ENCODE results near the gene CHFR.
"Not testable (repeated sequence)": the region's sequence is repeated elsewhere in the genome, so short reads cannot be mapped to it uniquely, and the experiment has no call there.

Gene CHFR

DNA sequence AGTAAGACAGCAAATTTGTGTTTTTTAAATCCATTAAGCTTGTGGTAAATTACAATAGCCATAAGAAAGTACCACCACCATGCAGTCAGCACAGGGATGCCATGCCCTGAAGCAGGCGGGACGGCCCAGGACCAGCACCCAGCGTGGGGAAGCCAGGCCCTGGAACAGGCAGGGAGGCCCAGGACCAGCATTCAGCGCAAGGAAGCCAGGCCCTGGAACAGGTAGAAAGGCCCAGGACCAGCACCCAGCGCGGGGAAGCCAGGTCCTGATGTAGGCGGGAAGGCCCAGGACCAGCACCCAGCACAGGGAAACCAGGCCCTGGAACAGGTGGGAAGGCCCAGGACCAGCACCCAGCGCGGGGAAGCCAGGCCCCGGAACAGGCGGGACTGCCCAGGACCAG, 13.2 kb downstream of the CHFR start:
- WGBS (ENCODE audit: insufficient coverage, insufficient read length), result no CpG with 5 or more reads among the region's 11 CpGs
- H3K9me3 ChIP-seq (ENCODE audit: control insufficient read depth, insufficient read depth, low read length), result no peaks in the 10 kb centered on the region
- H3K36me3 ChIP-seq (ENCODE audit: control insufficient read depth, insufficient read depth, low read length), result peaks cover 14% of the 10 kb centered on the region
- H3K4me3 ChIP-seq (ENCODE audit: low read length), result no peak overlapping the region
- H3K4me1 ChIP-seq (ENCODE audit: control insufficient read depth, insufficient read depth, low read length), result no peaks in the 10 kb centered on the region; the same call in 1 of the 2 replicates
- H3K27me3 ChIP-seq (ENCODE audit: control insufficient read depth, insufficient read depth, low read length), result no peaks in the 10 kb centered on the region
- DNase-seq (ENCODE audit: low read depth, low spot score), result no peak
- no peak overlapping the region for H3K27ac ChIP-seq (ENCODE audit: low read length)

GRCh38 chr12:132873724-132874123, 13.7 kb downstream of the CHFR start:
- WGBS (ENCODE audit: insufficient coverage, insufficient read length), result no CpG with 5 or more reads among the region's 10 CpGs
- DNase-seq (ENCODE audit: low read depth, low spot score), result no peak
- H3K27ac ChIP-seq (ENCODE audit: low read length), result no peak overlapping the region
- H3K4me3 ChIP-seq (ENCODE audit: low read length), result no peak overlapping the region
- no peaks in the 10 kb centered on the region for H3K9me3 ChIP-seq (ENCODE audit: control insufficient read depth, insufficient read depth, low read length)
- no peaks in the 10 kb centered on the region; the same call in 1 of the 2 replicates for H3K4me1 ChIP-seq (ENCODE audit: control insufficient read depth, insufficient read depth, low read length)
- no peaks in the 10 kb centered on the region for H3K27me3 ChIP-seq (ENCODE audit: control insufficient read depth, insufficient read depth, low read length)
- peaks cover 14% of the 10 kb centered on the region for H3K36me3 ChIP-seq (ENCODE audit: control insufficient read depth, insufficient read depth, low read length)

GRCh38 chr12:132872975-132873421, 14.4 kb downstream of the CHFR start:
- Histone ChIP-seq H3K4me3 (ENCODE audit: low read length) (no peak overlapping the region), H3K36me3 (ENCODE audit: control insufficient read depth, insufficient read depth, low read length) (peaks cover 14% of the 10 kb centered on the region), H3K4me1 (ENCODE audit: control insufficient read depth, insufficient read depth, low read length) (no peaks in the 10 kb centered on the region; the same call in 1 of the 2 replicates), H3K27ac (ENCODE audit: low read length) (no peak overlapping the region), H3K27me3 (ENCODE audit: control insufficient read depth, insufficient read depth, low read length) (no peaks in the 10 kb centered on the region), H3K9me3 (ENCODE audit: control insufficient read depth, insufficient read depth, low read length) (no peaks in the 10 kb centered on the region)
- DNase-seq (ENCODE audit: low read depth, low spot score), result no peak
- no CpG with 5 or more reads among the region's 12 CpGs for WGBS (ENCODE audit: insufficient coverage, insufficient read length)

DNA sequence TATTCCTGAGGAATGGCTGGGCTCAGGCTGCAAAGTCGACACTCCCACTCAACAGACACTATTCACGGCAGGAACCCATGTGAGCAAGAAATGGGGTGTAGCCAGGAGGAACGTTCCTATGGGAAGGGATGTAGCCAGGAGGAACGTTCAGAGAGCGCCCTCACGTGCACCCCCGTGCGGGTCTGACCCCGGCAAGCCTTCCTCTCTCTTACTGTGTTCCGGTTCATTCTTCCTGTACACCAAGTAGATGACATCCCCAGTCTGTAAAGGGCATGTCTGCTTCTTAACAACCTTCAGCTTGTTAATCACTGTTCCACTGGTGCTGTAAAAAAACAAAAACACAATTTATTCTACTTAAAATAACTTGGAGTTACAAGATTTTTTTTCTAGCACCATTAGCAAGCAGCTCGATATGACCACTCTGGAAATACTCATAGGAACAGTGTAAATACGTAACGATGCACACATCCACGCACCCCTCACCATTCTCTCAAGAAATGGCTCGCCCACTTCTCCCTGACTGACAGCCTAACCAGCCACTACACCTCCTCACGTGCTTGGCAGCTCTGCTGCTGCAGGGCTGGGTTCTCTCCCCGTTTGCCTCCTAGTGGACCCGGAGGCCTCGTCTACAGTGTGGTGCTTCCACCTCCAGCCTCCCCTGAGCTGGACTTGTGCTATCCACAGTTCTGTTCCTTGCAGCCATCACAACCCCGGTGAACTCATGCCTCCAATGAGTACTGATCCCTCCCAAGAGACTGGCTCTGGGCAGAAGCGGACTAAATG, 15.1 kb downstream of the CHFR start:
- no peak overlapping the region for H3K4me3 ChIP-seq (ENCODE audit: low read length)
- no peaks in the 10 kb centered on the region for H3K27me3 ChIP-seq (ENCODE audit: control insufficient read depth, insufficient read depth, low read length)
- H3K9me3 ChIP-seq (ENCODE audit: control insufficient read depth, insufficient read depth, low read length), result no peaks in the 10 kb centered on the region
- WGBS (ENCODE audit: insufficient coverage, insufficient read length), result no CpG with 5 or more reads among the region's 21 CpGs
- no peak overlapping the region for H3K27ac ChIP-seq (ENCODE audit: low read length)
- DNase-seq (ENCODE audit: low read depth, low spot score), result no peak
- no peaks in the 10 kb centered on the region; the same call in 1 of the 2 replicates for H3K4me1 ChIP-seq (ENCODE audit: control insufficient read depth, insufficient read depth, low read length)
- H3K36me3 ChIP-seq (ENCODE audit: control insufficient read depth, insufficient read depth, low read length), result peaks cover 14% of the 10 kb centered on the region

GRCh38 chr12:132869551-132869950, 17.9 kb downstream of the CHFR start:
- H3K36me3 ChIP-seq (ENCODE audit: control insufficient read depth, insufficient read depth, low read length), result peaks cover 13% of the 10 kb centered on the region
- no peak for DNase-seq (ENCODE audit: low read depth, low spot score)
- H3K9me3 ChIP-seq (ENCODE audit: control insufficient read depth, insufficient read depth, low read length), result no peaks in the 10 kb centered on the region
- no peak overlapping the region for H3K4me3 ChIP-seq (ENCODE audit: low read length)
- no peaks in the 10 kb centered on the region; the same call in 1 of the 2 replicates for H3K4me1 ChIP-seq (ENCODE audit: control insufficient read depth, insufficient read depth, low read length)
- H3K27ac ChIP-seq (ENCODE audit: low read length), result no peak overlapping the region
- WGBS (ENCODE audit: insufficient coverage, insufficient read length), result no CpG with 5 or more reads among the region's 14 CpGs
- H3K27me3 ChIP-seq (ENCODE audit: control insufficient read depth, insufficient read depth, low read length), result no peaks in the 10 kb centered on the region

GRCh38 chr12:132866251-132866828, 21.1 kb downstream of the CHFR start:
- no peak overlapping the region for H3K4me3 ChIP-seq (ENCODE audit: low read length)
- no peaks in the 10 kb centered on the region for H3K4me1 ChIP-seq (ENCODE audit: control insufficient read depth, insufficient read depth, low read length)
- no peak overlapping the region for H3K27ac ChIP-seq (ENCODE audit: low read length)
- no peaks in the 10 kb centered on the region for H3K27me3 ChIP-seq (ENCODE audit: control insufficient read depth, insufficient read depth, low read length)
- no CpG with 5 or more reads among the region's 14 CpGs for WGBS (ENCODE audit: insufficient coverage, insufficient read length)
- H3K36me3 ChIP-seq (ENCODE audit: control insufficient read depth, insufficient read depth, low read length), result peaks cover 6% of the 10 kb centered on the region; the same call in 1 of the 2 replicates
- no peak for DNase-seq (ENCODE audit: low read depth, low spot score)
- H3K9me3 ChIP-seq (ENCODE audit: control insufficient read depth, insufficient read depth, low read length), result no peaks in the 10 kb centered on the region

DNA sequence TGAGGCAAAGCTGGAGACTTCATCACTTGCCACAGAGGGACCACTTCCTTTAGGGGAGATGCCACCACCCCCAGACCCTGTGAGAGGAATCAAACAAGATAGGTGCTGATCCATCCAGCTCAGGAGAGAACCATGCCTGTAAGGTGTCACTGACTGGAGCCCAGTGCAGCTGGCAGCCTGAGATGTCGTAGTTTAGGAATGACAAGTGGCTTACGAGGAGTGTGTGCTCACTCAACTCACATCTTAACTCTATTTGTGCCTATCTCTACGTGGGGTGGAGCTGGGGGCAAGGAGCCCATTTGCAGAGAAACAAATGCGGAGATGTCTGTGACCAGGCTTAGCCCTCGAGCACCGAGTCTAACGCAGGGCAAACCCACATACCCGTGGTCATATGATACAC, 25.8 kb downstream of the CHFR start:
- Histone ChIP-seq H3K27me3 (ENCODE audit: control insufficient read depth, insufficient read depth, low read length) (no peaks in the 10 kb centered on the region), H3K4me3 (ENCODE audit: low read length) (no peak overlapping the region), H3K4me1 (ENCODE audit: control insufficient read depth, insufficient read depth, low read length) (no peaks in the 10 kb centered on the region), H3K36me3 (ENCODE audit: control insufficient read depth, insufficient read depth, low read length) (peaks cover 24% of the 10 kb centered on the region), H3K9me3 (ENCODE audit: control insufficient read depth, insufficient read depth, low read length) (no peaks in the 10 kb centered on the region), H3K27ac (ENCODE audit: low read length) (no peak overlapping the region)
- no CpG with 5 or more reads among the region's 8 CpGs for WGBS (ENCODE audit: insufficient coverage, insufficient read length)
- no peak for DNase-seq (ENCODE audit: low read depth, low spot score)

GRCh38 chr12:132858718-132859266, 28.6 kb downstream of the CHFR start:
- Histone ChIP-seq H3K4me3 (ENCODE audit: low read length) (no peak overlapping the region), H3K27me3 (ENCODE audit: control insufficient read depth, insufficient read depth, low read length) (no peaks in the 10 kb centered on the region), H3K4me1 (ENCODE audit: control insufficient read depth, insufficient read depth, low read length) (no peaks in the 10 kb centered on the region), H3K27ac (ENCODE audit: low read length) (no peak overlapping the region), H3K36me3 (ENCODE audit: control insufficient read depth, insufficient read depth, low read length) (peaks cover 22% of the 10 kb centered on the region), H3K9me3 (ENCODE audit: control insufficient read depth, insufficient read depth, low read length) (no peaks in the 10 kb centered on the region)
- no peak for DNase-seq (ENCODE audit: low read depth, low spot score)
- no CpG with 5 or more reads among the region's 18 CpGs for WGBS (ENCODE audit: insufficient coverage, insufficient read length)

DNA sequence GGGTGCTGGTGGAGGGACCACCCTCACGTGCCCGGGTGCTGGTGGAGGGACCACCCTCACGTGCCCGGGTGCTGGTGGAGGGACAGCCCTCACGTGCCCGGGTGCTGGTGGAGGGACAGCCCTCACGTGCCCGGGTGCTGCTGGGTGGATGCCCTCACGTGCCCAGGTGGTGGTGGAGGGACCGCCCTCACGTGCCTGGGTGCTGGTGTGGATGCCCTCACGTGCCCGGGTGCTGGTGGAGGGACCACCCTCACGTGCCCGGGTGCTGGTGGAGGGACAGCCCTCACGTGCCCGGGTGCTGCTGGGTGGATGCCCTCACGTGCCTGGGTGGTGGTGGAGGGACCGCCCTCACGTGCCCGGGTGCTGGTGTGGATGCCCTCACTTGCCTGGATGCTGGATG, 30.4 kb downstream of the CHFR start:
- H3K4me1 ChIP-seq (ENCODE audit: control insufficient read depth, insufficient read depth, low read length); H3K27me3 ChIP-seq (ENCODE audit: control insufficient read depth, insufficient read depth, low read length); DNase-seq (ENCODE audit: low read depth, low spot score); H3K4me3 ChIP-seq (ENCODE audit: low read length); H3K27ac ChIP-seq (ENCODE audit: low read length); H3K9me3 ChIP-seq (ENCODE audit: control insufficient read depth, insufficient read depth, low read length): not testable (repeated sequence)
- peaks cover 33% of the 10 kb centered on the region for H3K36me3 ChIP-seq (ENCODE audit: control insufficient read depth, insufficient read depth, low read length)
- WGBS (ENCODE audit: insufficient coverage, insufficient read length), result no CpG with 5 or more reads among the region's 21 CpGs

- H3K36me3 ChIP-seq (ENCODE audit: control insufficient read depth, insufficient read depth, low read length), result peaks cover 33% of the 10 kb centered on the region
- no peaks in the 10 kb centered on the region for H3K4me1 ChIP-seq (ENCODE audit: control insufficient read depth, insufficient read depth, low read length)
- no peak overlapping the region for H3K27ac ChIP-seq (ENCODE audit: low read length)
- WGBS (ENCODE audit: insufficient coverage, insufficient read length), result no CpG with 5 or more reads among the region's 17 CpGs
- no peaks in the 10 kb centered on the region for H3K27me3 ChIP-seq (ENCODE audit: control insufficient read depth, insufficient read depth, low read length)
- no peaks in the 10 kb centered on the region for H3K9me3 ChIP-seq (ENCODE audit: control insufficient read depth, insufficient read depth, low read length)
- no peak for DNase-seq (ENCODE audit: low read depth, low spot score)
- H3K4me3 ChIP-seq (ENCODE audit: low read length), result no peak overlapping the region
These were observed 30.8 kb downstream of the CHFR start for GRCh38 chr12:132856581-132856980.
